Erythroblast (primary cell): ENCODE data around the gene MYBPH.

Experiments used
- GATA1 ChIP-seq: IDR thresholded peaks from 2 replicates; pipeline ENCODE4 v1.6.1; 2011; ENCODE audit warnings: low read depth, mild to moderate bottlenecking, control low read depth, low read length, moderate library complexity
- POLR2A ChIP-seq: IDR thresholded peaks from 2 replicates; pipeline ENCODE4 v1.6.1; 2011; ENCODE audit warnings: mild to moderate bottlenecking, low read length

GRCh38 chr1:203146537-203146936, 29.1 kb downstream of the MYBPH start:
- TF ChIP-seq POLR2A (no peak), GATA1 (no peak)
